ENCODE data around the gene CHKA.
A peak's percentile ranks its signal among the peaks of the same experiment; 100 is the strongest.

CHKA gene

GRCh38 chr11:68015467-68015866 is 105.7 kb downstream of the CHKA start:
- DNase-seq (ENCODE audit: low read depth in 2 of 3, low spot score in 2 of 3) = no peak

GRCh38 chr11:68014947-68015447 is 106.2 kb downstream of the CHKA start:
- no peak for DNase-seq (ENCODE audit: low read depth in 2 of 3, low spot score in 2 of 3)

- DNase-seq (ENCODE audit: low read depth in 2 of 3, low spot score in 2 of 3) = no peak
Measured at GRCh38 chr11:68014157-68014946, 106.8 kb downstream of the CHKA start.

GRCh38 chr11:68013611-68014156 is 107.5 kb downstream of the CHKA start:
- no peak for DNase-seq (ENCODE audit: low read depth in 2 of 3, low spot score in 2 of 3)

- DNase-seq (ENCODE audit: low read depth in 2 of 3, low spot score in 2 of 3) = no peak
Measured at GRCh38 chr11:68012843-68013610, 108.2 kb downstream of the CHKA start.

- DNase-seq (ENCODE audit: low read depth in 2 of 3, low spot score in 2 of 3) = no peak
Measured at GRCh38 chr11:68012044-68012842, 108.9 kb downstream of the CHKA start.

GRCh38 chr11:68011051-68011943 is 109.9 kb downstream of the CHKA start:
- no peak for DNase-seq (ENCODE audit: low read depth in 2 of 3, low spot score in 2 of 3)

- DNase-seq (ENCODE audit: low read depth in 2 of 3, low spot score in 2 of 3) = no peak
Measured at GRCh38 chr11:68010090-68011041, 110.8 kb downstream of the CHKA start, which contains the start of gene ALDH3B1. ALDH3B1 (plus strand) TSS chr11:68010327; CDS start chr11:68015298, 4,971 bp downstream.

- no peak for DNase-seq (ENCODE audit: low read depth in 2 of 3, low spot score in 2 of 3)
Measured at GRCh38 chr11:68009391-68010089, 111.6 kb downstream of the CHKA start.

- DNase-seq (ENCODE audit: low read depth in 2 of 3, low spot score in 2 of 3) = no peak
Measured at GRCh38 chr11:68008381-68009337, 112.5 kb downstream of the CHKA start.

GRCh38 chr11:68007498-68008380 is 113.4 kb downstream of the CHKA start:
- no peak for DNase-seq (ENCODE audit: low read depth in 2 of 3, low spot score in 2 of 3)

GRCh38 chr11:68006606-68007166 is 114.5 kb downstream of the CHKA start:
- DNase-seq (ENCODE audit: low read depth in 2 of 3, low spot score in 2 of 3) = no peak

- no peak for DNase-seq (ENCODE audit: low read depth in 2 of 3, low spot score in 2 of 3)
Measured at GRCh38 chr11:68004551-68005335, 116.4 kb downstream of the CHKA start.

GRCh38 chr11:68003846-68004550 is 117.2 kb downstream of the CHKA start, which contains the start of gene UNC93B1:
UNC93B1 (minus strand) TSS chr11:68004097; CDS start chr11:68004043, 54 bp downstream.
- DNase-seq (ENCODE audit: low read depth in 2 of 3, low spot score in 2 of 3) = peak; percentile 57 to 66 (median 63)

Measured in activated CD8-positive, alpha-beta memory T cell treated with anti-CD3 and anti-CD28 coated beads for 48 hours (primary cell).